Left renal cortex interstitium (tissue), 4 donors: Measurements from ENCODE around the gene PNMA6A. TPM values are rescaled to one million over a fixed set of nuclear protein-coding genes. Genes with fewer than 3 reads are reported as not detected.
A peak's percentile ranks its signal among the peaks of the same experiment; 100 is the strongest.
"Not testable (repeated sequence)": the region's sequence is repeated elsewhere in the genome, so short reads cannot be mapped to it uniquely, and the experiment has no call there.

ENCODE experiments used
- DNase-seq, 4 donors: peaks; one replicate each; pipeline ENCODE4 v3.0.0-alpha.2; 2013; ENCODE audit warnings: low read depth in 4 of 4, low spot score in 2 of 4, missing footprints in 1 of 4
- polyA plus RNA-seq, 4 donors: library from polyadenylated mRNA; unstranded; fragments of 120-200 nt; gene quantifications; one replicate each; pipeline ENCODE4 v1.2.1, GENCODE V29; 2013; ENCODE audit not compliant: insufficient read length in 4 of 4

The PNMA6A gene
- 10 to 100 TPM in 3 of 4 donors, 1 to 10 TPM in 1; 8.0 to 13.9 (median 11.5) TPM for polyA plus RNA-seq

GRCh38 chrX:153071909-153072583 lies at the start of gene PNMA6A:
Gene PNMA6A (plus strand): TSS chrX:153072454. CDS start chrX:153073063, 609 bp downstream.
- not testable (repeated sequence) for DNase-seq

DNA sequence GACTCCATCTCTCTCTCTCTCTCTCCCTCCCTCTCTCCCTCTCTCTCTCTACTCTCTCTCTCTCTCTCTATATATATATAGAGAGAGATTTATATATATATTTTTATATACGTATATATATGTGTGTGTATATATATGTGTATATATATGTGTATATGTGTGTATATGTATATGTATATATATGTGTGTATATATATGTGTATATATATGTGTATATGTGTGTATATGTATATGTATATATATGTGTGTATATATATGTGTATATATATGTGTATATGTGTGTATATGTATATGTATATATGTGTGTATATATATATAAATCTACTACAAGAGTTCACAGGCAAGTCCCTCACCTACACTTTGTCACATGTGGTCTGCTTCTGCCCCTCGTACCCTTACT lies 45.8 kb upstream of the PNMA6A start:
- DNase-seq = not testable (repeated sequence)

DNA sequence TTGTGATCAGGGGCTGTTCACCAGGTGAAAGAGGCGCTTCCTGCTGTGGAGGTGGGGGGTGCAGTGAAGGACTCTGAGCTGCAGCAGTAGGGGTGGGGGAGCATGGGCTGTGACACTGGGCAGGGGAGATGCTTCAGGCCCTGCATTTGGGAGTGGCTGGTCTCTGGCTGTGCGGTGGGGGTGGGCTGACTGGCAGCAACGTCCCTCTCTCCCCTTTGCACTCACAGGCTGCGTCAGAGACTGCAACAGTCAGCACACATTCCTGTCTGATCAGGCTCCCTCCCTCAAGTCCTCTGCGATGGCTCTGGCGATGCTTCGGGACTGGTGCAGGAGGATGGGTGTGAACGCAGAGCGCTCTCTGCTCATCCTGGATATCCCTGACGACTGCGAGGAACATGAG lies 43.8 kb upstream of the PNMA6A start:
- DNase-seq = not testable (repeated sequence)

DNA sequence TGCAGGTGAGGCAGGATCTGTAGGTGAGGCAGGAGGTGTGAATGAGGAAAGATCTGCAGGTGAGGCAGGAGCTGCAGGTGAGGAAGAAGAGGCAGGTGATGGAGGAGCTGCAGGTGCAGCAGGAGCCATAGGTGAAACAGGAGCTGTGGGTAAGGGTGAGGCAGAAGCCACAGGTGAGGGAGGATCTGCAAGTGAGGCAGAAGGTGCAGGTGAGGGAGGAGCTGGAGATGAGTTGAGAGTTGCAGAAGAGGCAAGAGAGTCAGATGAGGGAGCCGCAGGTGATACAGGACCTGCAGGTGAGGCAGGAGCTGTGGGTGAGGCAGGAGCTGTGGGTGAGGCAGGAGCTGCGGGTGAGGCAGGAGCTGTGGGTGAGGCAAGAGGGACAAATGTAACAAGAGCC lies 43.1 kb upstream of the PNMA6A start:
- DNase-seq = no peak

DNA sequence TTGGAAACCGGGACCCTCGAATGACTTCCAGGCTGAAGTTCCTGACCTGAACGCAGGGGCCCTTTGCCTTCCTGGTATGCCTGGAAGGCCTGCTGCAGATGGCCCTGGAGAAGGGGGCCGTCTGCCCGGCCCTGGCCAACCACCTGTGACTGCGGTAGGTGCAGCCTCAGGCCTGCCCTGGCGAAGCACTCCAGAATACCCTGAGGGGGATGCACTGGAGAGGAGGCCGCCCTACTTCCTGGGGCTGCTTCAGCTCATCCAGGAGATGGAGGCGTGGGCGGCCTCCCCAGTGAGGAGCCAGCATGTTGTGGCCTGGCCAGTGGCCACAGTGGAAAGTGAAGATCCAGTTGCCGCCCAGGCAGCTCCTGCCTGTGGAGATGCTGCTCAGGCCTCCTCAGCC lies 42.4 kb upstream of the PNMA6A start:
- DNase-seq = no peak

GRCh38 chrX:153030801-153031200 lies 41.5 kb upstream of the PNMA6A start:
- DNase-seq = no peak

DNA sequence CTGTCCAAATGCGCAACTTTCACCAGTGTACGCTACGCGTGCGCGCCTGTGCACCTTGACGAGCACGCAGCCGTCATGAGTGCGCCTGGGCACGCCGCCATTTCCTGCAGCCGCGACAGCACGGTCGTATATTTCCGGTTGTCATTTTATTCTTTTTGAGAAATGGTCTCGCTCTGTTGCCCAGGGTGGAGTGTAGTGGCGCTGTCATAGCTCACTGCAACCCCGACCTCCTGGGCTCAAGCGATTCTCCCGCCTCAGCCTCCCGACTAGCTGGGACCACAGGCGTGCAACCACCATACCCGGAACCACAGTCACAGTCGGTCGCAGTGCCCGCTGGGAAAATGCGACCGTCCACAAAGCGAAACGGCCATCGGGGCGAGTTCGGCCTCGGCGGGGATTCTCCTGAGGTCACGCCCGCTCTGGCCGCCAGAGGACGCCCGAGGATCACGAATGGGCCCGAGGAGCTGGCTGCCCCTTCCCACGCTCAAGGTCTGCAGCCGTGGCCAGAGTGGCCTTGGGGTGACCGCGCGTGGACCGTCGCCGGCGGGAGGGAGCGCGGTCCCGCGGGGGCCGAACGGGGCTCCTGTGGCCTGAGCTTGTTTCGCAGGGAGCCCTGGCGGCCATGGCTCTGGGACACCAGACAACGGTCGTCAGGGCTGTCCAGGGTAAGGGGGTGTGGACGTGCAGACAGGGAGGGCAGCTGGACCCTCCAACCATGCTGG lies 39.7 kb upstream of the PNMA6A start:
- DNase-seq = peak in 1 of 4 donors; percentile 34

DNA sequence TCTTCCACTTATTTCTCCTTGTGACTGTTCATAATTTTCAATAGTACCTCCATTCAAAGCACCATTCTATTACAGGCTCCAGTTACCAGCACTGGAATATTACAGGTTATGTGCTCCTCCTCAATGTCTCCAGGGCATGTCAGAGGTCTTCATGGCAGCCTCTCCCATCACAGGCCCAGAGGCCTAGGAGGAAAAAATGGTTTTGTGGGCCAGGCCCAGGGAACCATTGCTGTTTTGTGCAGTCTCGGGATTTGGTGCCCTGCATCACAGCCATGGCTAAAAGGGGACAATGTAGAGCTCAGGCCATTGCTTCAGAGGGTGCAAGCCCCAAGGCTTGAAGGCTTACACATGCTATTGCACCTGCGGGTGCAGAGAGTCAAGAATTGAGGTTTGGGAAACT lies 23.2 kb upstream of the PNMA6A start:
- no peak for DNase-seq

DNA sequence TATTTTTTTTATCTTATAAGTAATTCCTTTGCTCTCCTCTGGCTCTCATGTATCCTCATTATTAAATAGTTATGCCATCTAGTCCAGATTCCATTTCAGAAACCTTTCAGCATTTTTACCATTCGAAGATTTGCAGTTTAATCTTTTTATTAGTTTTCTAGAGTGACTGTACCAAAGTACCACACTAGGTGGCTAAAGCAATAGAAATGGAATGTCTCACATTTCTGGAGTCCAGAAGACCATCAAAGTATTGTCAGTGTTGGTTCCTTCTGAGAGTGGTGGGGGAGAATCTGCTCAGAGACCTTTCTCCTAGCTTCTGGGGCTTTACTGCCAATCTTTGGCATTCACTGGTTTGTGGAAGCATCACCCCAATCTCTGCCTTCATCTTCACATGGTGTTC lies 19.7 kb upstream of the PNMA6A start:
- no peak for DNase-seq

DNA sequence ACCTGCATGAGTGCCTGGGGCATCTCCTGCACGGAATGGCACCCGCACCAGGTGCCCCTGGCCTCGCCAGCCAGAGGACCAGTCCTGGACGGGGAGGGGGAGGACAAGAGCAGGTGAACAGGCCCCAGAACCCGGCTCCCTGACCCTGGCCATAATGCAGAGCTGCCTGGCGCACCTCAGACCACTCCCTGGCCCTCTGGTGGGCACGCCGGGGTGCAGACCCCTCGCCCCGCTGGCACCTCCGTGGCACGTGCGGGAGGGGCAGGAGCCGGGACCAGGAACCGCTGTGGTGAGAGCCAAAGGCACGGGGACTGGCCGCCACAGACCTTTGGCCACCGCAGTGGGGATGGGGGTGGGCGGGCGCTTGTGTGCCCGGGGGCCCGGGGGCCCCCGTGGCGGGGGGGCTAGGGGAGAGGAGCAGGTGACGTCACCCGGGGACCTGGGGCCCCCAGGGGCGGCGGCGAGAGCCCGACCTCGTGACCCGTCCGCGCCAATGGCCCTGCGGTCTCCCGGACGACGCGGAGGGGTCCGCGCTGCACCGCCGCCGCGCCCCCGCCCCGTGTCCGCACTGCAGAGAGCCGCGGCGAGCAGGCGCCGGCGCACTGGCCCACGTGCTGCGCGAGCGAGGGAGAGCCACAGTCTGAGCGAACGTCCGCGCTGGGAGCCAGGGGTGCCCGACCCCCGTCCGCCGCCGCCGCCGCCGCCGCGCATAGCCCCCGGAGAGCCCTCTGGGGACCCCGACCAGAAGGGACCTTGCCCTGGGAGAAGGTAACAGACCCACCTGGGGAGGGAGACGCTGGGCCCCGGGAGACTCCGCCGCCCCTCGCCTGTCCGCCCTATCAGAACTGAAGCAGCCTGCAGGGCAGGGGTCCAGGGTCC lies 16.1 kb upstream of the PNMA6A start, which contains the start of gene PNMA3:
Gene PNMA3 (plus strand): TSS at position 600 of the 879 bp plus-strand sequence. CDS start 586 bp downstream, outside the sequence.
- DNase-seq = no peak

DNA sequence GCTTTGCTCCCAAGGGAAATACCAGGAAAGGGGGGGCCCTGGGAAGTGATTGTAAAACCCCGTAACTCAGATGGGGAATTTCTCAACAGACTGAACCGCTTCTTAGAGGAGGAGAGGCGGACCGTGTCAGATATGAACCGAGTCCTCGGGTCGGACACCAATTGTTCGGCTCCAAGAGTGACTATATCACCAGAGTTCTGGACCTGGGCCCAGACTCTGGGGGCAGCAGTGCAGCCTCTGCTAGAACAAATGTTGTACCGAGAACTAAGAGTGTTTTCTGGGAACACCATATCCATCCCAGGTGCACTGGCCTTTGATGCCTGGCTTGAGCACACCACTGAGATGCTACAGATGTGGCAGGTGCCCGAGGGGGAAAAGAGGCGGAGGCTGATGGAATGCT lies 15.0 kb upstream of the PNMA6A start:
- no peak for DNase-seq

DNA sequence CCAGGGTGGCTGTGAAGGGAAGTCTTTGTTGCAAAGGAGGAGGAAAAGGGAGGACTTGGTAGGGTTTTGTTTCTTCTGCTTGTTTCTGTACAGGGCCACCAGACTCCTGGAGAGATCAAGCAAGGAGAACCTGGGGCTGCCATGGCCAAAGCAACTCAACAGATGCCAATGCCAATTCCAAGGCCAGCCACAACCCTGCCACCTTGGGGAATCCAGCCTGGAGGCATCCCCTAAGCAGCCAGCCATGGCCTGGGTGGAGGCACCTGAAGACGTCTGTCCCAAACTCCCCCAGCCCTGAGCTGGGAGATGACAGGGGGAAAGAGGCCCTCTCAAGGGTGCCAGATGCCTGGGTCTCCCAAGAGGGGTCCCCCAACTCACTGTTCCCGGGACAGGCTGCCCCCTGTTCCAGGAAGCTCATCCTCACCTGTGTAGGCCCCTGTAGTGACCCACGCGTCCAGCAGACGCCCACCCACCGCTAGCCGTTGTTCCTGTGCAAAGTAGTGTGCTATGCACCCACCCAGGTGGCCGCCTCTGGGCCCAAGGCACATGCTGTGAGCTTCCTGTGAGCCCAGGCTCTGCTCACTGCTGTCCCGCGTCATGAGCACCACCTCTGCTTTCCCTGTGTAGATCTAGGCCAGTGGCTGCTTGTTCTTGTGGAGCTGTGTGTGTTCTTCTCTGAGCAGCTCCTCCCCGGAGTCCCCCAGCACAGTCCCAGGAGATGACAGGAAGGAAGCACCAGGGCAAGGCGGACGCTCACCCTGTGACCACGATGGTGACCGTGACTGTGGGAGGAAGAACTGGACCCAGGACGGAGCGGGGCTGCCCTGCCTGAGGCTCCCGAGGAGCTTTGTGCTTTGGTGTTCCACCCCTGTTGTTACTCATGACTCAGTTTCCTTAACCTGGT lies 12.8 kb upstream of the PNMA6A start:
- no peak for DNase-seq

DNA sequence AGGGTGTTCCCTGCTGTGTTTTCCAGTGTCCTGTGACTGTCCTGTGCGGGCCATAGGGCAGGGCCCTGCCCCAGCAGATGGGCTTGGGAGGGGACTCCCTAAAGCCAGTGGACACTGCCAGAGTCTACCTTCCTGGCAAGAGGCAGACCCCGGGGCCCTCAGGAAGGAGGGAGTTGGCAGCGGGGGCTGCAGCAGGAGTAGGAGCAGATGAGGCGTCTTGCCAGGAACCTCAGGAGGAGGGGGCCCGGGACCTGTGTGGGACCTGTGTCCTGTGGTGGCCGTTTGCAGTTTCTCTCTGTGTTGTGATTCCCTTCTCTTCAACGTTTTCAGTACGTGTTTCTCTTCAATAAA lies 12.2 kb upstream of the PNMA6A start:
- DNase-seq = no peak

DNA sequence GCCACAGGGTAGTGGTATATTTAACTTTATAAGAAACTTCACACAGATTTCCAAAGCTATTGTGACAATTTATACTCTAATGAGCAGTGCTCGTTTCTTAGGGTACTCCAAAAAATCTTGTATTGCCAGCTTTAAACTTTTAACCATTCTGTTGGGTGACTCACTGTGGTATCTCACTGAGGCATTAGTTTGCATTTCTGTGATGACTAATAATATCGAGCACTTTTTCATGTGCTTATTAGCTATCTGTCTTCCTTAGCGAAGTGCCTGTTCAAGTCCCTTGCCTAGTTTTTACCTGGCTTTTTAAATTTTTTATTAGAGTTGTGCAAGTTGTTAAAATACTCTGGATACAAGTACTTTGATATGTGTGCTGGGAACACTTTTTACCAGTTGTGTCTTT lies 10.5 kb upstream of the PNMA6A start:
- no peak for DNase-seq

DNA sequence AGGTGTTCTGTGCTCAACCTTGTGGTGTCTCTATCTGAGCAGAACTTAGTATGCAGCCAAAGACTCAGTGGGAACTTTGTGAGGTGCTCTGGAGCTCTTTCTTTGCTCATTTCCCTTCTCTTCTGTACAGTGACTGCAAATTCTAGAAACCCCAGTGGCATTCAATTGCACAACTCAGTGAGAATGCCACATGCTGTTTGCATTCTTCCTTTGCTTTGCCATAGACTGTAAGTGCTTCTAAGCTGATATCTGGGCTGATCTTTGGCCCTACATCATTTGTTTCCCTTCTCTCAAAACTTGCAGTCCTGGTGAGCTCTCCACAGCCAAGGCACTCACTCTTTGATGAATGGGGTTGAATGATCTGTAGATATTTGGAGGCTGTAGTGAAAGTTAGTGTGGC lies 8.9 kb upstream of the PNMA6A start:
- no peak for DNase-seq

GRCh38 chrX:153064061-153064460 lies 8.2 kb upstream of the PNMA6A start:
- DNase-seq = no peak

DNA sequence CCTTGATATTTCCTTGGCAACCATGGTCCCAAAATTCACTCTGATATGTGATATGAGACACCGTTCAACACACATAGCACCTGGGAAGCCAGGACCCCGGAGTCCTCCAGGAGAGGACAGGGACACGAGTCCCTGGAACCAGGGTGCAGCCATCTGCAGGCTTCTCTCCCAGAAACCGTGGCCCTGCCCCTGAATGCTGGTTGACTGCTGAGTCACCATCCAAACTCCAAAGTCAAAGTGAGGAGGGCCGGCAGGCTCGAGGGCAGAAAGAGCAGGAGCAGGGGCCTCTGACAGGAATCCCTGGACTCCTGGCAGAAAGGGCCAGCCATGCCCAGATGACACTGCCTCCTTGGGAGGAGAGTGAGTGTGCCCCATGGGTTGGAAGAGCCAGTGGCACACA lies 6.9 kb upstream of the PNMA6A start:
- no peak for DNase-seq

GRCh38 chrX:153066402-153066801 lies 5.9 kb upstream of the PNMA6A start:
- not testable (repeated sequence) for DNase-seq

DNA sequence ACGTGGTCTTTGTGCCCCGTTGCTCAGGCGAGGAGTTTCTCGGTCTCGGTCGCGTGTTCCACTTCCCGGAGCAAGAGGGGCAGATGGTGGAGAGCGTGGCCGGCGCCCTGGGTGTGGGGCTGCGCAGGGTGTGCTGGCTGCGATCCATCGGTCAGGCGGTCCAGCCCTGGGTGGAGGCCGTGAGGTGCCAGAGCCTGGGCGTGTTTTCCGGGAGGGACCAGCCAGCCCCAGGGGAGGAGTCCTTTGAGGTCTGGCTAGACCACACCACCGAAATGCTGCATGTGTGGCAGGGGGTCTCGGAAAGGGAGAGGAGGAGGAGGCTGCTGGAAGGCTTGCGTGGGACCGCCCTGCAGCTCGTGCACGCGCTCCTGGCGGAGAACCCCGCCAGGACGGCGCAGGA lies 1.1 kb downstream of the PNMA6A start:
- DNase-seq = not testable (repeated sequence)

DNA sequence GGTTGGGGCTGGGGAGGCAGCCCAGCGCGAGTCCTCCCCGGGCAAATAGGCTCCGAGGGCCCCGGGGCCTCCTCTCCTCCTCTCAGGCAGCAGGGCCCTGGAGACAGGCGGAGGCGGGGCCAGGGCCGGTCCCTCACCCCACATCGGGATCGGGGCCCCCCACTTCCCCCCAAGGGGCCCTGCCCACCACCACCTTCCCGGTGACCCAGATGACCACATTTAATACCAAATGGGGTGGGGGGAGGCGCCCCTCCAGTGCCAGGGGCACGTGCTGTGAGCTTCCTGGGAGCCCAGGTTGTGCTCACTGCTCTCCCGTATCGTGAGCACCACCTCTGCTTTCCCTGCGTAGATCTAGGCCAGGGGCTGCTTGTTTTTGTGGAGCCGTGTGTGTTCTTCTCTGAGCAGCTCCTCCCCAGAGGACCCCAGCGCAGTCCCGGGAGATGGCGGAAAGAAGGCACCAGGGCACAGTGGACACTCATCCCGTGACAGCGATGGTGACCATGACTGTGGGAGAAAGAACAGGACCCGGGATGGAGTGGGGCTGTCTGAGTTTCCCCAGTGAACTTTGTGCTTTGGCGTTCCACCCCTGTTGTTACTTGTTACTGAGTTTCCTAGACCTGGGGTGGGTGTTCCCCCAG lies 2.1 kb downstream of the PNMA6A start:
- DNase-seq = no peak
